HG02938 (cell line): ENCODE measurements around the gene SYNE1.
"Not testable (repeated sequence)": the region's sequence is repeated elsewhere in the genome, so short reads cannot be mapped to it uniquely, and the experiment has no call there.

Source experiments
- ATAC-seq: cut with Tn5 transposase; IDR thresholded peaks from one replicate; pipeline ENCODE4 v1.9.1; 2021; ENCODE audit warnings: mild to moderate bottlenecking, moderate library complexity; ENCODE audit not compliant: unreplicated experiment

SYNE1 gene

DNA sequence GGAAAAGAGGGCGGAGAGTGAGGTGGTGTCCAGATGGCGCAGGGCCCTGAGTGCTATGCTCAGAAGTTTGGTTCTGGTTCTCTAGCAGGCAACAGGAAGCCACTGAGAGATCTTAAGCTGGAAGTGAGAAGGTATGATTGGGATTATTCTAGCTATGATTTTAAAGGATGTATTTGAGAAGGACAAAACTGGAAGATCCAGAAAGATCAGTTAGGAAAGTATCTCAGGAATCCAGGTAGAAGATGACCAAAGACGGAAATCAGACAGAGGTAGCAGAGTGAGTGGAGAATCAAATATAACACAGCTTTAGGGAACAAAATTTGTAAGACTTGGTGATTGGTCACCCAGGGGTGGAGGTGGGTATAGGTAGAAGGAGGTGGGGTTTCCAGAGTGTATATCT, 5.8 kb downstream of the SYNE1 start:
- no peak for ATAC-seq

DNA sequence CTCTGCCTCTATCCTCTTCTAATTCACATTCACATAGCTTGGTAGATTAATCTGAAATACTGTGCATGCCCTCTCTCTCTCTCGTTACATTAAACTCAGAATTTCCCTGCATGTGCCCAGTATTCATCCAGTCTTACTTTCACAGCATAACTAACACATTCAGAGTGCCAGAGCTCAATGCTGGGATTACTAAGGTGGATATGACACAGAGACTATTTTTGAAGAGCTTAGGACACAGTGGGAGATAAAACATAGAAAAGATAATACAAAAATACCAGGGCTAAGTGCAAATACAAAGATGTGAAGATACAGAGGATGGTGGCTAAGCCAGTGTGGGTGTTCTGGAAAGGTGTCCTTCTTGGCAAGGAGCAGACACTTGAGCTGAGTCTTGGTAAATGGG, 6.3 kb downstream of the SYNE1 start:
- ATAC-seq, result no peak

DNA sequence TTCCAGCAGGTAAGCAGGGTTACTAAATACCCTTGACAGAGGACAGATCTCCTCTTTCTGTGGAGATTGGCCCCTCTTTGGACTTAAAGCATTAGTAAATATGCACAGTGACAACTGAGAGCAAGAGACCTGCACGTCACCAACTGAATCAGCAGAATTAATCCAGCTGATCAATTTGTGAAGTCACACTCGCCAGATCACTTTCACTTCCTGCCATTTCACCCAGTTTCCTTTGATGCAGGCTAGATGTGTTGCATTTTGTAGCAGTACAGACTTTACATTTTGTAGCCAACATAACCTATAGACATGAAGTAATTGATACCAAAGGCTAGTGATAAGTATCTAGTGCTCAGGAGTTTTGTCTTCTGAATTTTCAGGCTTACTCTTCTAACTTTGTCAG, 11.9 kb downstream of the SYNE1 start:
- ATAC-seq, result no peak

DNA sequence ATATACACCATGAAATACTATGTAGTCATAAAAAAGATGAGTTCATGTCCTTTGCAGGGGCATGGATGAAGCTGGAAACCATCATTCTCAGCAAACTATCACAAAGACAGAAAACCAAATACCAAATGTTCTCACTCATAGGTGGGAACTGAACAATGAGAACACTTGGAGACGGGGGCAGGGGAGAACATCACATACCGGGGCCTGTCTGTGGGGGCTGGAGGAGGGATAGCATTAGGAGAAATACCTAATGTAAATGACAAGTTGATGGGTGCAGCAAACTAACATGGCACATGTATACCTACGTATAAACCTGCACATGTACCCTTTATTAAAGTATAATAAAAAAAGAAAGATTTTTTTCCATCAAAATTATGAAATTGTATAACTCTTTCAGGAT, 22.4 kb downstream of the SYNE1 start:
- not testable (repeated sequence) for ATAC-seq

DNA sequence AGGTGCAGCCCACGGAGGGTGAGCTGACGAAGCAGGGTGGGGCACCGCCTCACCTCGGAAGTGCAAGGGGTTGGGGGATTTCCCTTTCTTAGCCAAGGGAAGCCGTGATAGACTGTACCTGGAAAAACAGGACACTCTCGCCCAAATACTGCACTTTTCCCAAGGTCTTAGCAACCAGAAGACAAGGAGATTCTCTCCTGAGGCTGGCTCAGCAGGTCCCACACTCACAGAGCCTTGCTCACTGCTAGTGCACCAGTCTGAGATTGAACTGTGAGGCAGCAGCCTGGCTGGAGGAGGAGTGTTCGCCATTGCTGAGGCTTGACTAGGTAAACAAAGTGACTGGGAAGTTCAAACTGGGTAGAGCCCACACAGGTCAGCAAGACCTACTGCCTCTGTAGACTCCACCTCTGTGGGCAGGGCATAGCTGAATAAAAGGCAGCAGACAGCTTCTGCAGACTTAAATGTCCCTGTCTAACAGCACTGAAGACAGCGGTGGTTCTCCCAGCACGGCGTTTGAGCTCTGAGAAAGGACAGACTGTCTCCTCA, 28.0 kb downstream of the SYNE1 start:
- no peak for ATAC-seq

GRCh38 chr6:152605941-152606340, 31.2 kb downstream of the SYNE1 start:
- no peak for ATAC-seq

DNA sequence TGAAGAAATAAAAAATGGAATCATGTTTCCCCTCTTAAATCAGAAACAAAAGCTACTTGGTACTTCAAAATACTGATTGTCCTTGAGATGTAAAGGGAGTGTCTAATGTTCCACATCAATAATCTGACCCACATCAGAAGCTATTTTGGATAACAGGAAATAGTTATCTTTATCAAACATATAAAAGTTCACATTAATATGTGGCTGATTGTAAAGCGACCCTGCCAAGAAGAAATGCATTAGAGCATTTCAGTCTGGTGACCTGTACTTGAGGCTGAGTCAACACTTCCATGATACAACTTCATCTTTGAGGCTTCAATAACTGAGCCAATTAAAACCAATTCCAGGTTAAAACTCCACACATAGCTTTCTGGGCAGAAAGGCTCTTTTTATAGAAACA, 31.8 kb downstream of the SYNE1 start:
- no peak for ATAC-seq

DNA sequence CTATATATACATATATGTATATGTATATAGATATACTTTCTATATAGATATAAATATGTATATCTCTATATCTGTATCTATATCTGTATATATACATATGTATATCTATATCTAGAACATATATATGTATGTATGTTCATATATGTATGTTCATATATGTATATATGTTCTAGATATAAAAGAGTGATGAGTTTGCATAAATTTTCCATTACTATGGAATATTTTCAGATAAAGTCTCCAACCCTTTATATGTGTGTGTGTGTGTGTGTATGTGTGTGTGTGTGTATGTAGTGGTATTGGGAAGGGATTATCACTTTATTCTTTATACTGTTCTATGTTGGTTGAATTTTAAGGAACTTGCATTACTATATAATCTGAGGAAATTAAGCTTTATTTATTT, 33.3 kb downstream of the SYNE1 start:
- ATAC-seq, result no peak

DNA sequence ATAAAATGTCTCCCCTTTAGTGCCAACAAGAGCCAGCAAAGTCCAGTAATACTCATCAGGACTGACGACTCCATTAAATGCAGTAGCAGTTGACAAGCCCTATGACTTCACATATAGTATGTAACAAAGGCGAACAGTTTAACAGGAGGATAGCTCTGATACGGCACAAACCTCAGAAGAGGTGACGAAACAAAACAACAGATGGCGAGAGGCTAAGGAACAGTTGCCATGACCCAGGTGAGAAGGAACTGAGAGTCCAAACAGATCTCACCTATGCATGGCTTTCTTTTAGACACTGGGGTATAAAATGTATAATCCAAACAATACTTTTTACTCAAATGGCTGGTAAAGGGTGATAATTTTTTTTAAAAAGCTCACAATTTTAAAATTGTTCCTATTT, 37.1 kb downstream of the SYNE1 start:
- ATAC-seq, result no peak

- no peak for ATAC-seq
Measured at GRCh38 chr6:152598901-152599537, 38.1 kb downstream of the SYNE1 start.

DNA sequence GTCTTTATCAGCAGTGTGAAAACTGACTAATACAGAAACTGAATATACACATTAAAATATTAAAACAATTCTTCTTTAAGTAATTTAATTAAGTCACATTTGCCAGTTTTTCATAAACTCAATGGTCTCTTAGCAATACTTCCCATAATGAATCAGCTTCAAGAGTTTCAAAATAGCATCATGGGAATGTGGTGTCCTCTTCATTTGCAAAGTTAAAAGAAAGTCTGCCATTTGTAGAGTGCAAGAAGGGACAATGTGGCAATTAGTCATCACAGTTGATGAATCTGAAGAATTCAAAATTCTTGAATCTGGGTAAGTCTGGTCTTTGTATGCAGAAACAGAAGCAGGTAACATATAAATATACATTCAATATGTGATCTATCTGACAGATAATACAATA, 38.7 kb downstream of the SYNE1 start:
- no peak for ATAC-seq

DNA sequence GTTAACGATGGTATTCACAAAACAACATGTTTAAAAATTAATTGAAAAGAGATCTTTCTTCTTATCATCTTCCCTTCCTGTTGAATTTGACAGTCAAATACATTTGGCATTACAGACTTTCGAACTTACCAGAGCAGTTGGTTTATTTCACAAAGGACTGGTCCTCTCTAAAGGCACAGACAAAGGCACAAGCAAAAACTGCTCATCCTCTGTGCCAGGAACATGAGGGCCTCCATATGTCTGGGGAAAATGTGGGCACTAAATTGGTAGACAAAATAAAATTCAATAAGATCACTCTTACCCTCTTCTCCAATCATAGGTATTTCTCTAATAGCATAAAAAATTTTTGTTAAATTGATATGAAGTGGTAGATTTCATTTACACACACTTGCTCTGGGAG, 40.4 kb downstream of the SYNE1 start:
- no peak for ATAC-seq

DNA sequence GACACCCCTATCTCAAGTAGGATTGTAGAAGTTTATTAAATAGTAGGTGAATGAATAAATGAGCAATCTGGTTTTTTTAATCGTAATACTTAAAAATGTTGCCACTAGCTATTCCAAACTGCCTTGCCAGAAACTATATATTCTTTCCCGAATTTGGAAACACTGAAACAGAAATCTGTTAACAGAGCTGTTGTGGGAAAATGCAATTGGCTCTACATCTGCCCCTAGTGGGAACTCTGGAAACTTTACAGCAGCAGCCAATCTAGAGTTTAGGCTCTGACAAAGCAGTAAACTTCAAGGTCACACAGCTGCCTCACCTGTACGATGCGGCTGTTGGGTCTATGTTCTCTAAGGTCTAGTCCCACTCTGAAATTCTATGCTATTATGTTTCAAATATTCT, 41.7 kb downstream of the SYNE1 start:
- ATAC-seq, result peak; percentile 64

DNA sequence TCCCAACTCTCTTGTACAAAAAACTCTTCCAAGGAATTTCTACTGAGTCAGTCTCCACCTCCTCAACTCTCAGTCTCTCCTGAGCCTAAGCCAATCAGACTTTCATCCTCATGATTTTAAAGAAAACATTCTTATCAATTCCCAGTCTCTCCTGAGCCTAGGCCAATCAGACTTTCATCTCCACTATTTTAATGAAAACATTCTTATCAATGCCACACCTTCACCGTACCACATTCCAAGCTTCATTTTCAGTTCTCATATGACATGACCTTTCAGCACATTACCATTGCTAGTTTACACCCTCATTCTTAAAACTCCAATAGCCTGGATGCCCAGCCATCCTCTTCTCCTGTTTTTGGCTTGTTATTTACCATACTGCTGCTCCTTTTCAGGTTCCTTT, 42.5 kb downstream of the SYNE1 start:
- ATAC-seq, result no peak

GRCh38 chr6:152588456-152588855, 48.7 kb downstream of the SYNE1 start:
- no peak for ATAC-seq

DNA sequence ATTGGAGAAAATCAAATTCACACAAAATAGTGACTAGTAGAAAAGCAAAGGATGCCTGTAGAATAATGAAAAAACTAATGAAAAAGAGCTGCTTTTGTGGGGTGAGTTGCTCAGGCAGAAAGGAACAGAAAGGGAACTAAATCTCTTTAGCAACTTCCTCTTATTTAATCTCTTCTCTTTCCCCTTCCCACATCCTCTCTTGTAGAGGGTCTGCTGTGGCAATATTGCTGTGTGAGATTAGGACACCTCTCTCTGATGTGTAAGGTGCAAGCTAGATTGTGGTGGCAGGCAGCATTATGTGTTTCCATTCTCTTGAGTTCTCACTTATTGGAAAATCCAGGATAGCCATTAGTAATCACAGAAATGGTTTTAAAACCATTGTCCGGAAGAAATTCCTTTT, 49.7 kb downstream of the SYNE1 start:
- ATAC-seq, result no peak

DNA sequence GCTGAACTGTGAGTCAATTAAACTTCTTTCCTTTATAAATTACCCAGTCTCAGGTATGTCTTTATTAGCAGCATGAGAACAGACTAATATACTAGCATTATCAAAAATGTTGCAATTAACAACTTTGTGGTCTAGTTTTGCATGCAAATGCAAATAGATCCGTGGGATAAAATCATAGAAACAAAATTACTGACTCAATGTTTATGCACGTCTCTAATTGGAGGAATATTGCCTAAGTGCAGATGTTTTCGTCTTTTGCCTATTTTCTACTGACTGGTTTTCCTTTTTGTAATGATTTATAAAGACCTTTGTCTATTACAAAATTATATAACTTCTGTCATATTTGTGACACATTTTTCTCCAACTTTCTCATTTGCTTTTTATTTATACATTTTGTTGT, 51.9 kb downstream of the SYNE1 start:
- no peak for ATAC-seq

GRCh38 chr6:152583888-152584287, 53.3 kb downstream of the SYNE1 start:
- ATAC-seq, result no peak

GRCh38 chr6:152576525-152576924, 60.6 kb downstream of the SYNE1 start:
- no peak for ATAC-seq

GRCh38 chr6:152575621-152576150, 61.5 kb downstream of the SYNE1 start:
- ATAC-seq, result no peak

DNA sequence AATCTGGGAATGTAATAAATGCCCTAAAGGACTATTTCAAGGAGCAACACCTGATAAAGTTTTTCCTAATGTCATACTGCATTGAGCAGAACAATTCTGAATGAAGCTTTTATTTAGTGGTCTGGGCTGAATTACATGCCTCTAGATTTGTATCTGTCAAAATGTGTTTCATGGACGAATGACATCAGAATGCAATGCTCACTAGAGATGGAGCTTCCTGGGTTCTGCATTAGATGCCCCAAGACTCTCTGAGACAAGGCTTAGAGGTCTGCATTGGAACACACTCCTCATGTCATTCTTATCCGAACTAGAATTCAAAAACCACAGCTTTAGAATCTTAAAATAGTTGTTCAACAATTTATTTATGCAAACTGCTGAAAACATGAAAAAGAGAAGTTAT, 62.0 kb downstream of the SYNE1 start:
- ATAC-seq, result no peak

DNA sequence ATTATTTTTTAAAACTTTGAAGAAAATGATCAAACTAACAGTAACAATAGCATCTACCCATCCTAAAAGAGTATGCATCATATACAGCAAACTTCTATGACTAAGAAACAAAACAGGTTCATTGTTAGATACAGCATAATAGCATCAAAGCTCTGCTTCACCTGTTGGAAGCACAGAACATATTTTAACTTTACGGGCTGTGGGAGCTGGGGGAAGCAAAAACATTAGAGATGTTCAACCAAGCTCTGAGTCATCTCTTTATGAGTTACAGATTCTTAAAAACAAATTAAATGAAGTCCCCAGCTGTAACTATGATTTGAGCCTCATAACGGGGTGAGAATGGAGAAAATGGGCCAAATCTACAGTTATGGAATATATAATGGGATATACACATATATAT, 63.4 kb downstream of the SYNE1 start:
- no peak for ATAC-seq
